Neuron (in vitro differentiated cells): ENCODE results near the gene DUSP5.

Experiments
- H2AFZ ChIP-seq: one replicate; pipeline ENCODE4 v1.6.1; 2013; ENCODE audit warnings: low read depth, mild to moderate bottlenecking, inconsistent platforms, low read length, moderate library complexity
- H3K27me3 ChIP-seq: one replicate; pipeline ENCODE4 v1.6.1; 2013; ENCODE audit warnings: low read length; ENCODE audit not compliant: insufficient read depth
- H3K36me3 ChIP-seq: one replicate; pipeline ENCODE4 v1.6.1; 2013; ENCODE audit warnings: low read length; ENCODE audit not compliant: insufficient read depth
- H3K4me1 ChIP-seq: one replicate; pipeline ENCODE4 v1.6.1; 2013; ENCODE audit warnings: low read length; ENCODE audit not compliant: insufficient read depth
- H3K4me3 ChIP-seq: 2 replicates; pipeline ENCODE4 v1.5.1; 2013; ENCODE audit warnings: mild to moderate bottlenecking, low read length, moderate library complexity
- H3K9me3 ChIP-seq: one replicate; pipeline ENCODE4 v1.6.1; 2013; ENCODE audit warnings: low read length

The DUSP5 gene

GRCh38 chr10:110535958-110536891 is 38.5 kb downstream of the DUSP5 start:
- no peak overlapping the region for H3K4me3 ChIP-seq
- H3K9me3 ChIP-seq: no peaks in the 10 kb centered on the region
- no peaks in the 10 kb centered on the region for H3K36me3 ChIP-seq
- H3K4me1 ChIP-seq: no peaks in the 10 kb centered on the region
- H2AFZ ChIP-seq: no peak overlapping the region
- no peaks in the 10 kb centered on the region for H3K27me3 ChIP-seq

DNA sequence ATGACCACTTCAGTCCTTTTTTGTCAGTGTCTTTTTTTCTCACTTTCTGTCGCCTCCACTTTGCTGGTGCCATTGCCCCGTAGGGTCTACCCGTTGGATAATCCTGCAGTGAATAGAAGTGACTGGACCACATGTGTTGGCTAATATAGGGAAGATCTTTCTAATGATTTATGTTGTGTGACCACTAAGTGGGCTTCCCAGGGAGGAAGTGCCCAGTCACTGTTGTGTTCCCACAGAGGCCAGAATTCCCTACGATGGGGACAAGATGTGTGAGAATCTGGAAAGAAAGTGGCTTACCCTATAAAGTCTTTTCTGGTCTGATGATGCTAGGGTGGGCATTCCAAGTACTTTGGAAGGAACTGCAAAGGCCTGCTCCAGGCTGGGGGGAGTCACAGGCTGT is 41.4 kb downstream of the DUSP5 start:
- Histone ChIP-seq H3K36me3 (no peaks in the 10 kb centered on the region), H2AFZ (no peak overlapping the region), H3K9me3 (no peaks in the 10 kb centered on the region), H3K4me3 (no peak overlapping the region), H3K27me3 (no peaks in the 10 kb centered on the region), H3K4me1 (no peaks in the 10 kb centered on the region)

- H3K4me1 ChIP-seq: no peaks in the 10 kb centered on the region
- no peak overlapping the region for H3K4me3 ChIP-seq
- no peaks in the 10 kb centered on the region for H3K9me3 ChIP-seq
- H2AFZ ChIP-seq: no peak overlapping the region
- H3K36me3 ChIP-seq: no peaks in the 10 kb centered on the region
- H3K27me3 ChIP-seq: no peaks in the 10 kb centered on the region
Measured at GRCh38 chr10:110540031-110540430, 42.3 kb downstream of the DUSP5 start.

GRCh38 chr10:110544958-110545537 is 47.3 kb downstream of the DUSP5 start:
- H3K4me1 ChIP-seq: peaks cover 4% of the 10 kb centered on the region
- H3K9me3 ChIP-seq: no peaks in the 10 kb centered on the region
- H3K4me3 ChIP-seq: no peak overlapping the region
- no peak overlapping the region for H2AFZ ChIP-seq
- no peaks in the 10 kb centered on the region for H3K36me3 ChIP-seq
- H3K27me3 ChIP-seq: peaks cover 11% of the 10 kb centered on the region

- no peak overlapping the region for H2AFZ ChIP-seq
- peaks cover 4% of the 10 kb centered on the region for H3K4me1 ChIP-seq
- no peaks in the 10 kb centered on the region for H3K9me3 ChIP-seq
- H3K36me3 ChIP-seq: no peaks in the 10 kb centered on the region
- peaks cover 15% of the 10 kb centered on the region for H3K27me3 ChIP-seq
- H3K4me3 ChIP-seq: no peak overlapping the region
Measured at GRCh38 chr10:110546077-110546476, 48.4 kb downstream of the DUSP5 start.

GRCh38 chr10:110546499-110547110 is 48.9 kb downstream of the DUSP5 start:
- Histone ChIP-seq H3K36me3 (no peaks in the 10 kb centered on the region), H3K4me1 (peaks cover 4% of the 10 kb centered on the region), H2AFZ (no peak overlapping the region), H3K27me3 (peaks cover 15% of the 10 kb centered on the region), H3K4me3 (no peak overlapping the region), H3K9me3 (no peaks in the 10 kb centered on the region)

DNA sequence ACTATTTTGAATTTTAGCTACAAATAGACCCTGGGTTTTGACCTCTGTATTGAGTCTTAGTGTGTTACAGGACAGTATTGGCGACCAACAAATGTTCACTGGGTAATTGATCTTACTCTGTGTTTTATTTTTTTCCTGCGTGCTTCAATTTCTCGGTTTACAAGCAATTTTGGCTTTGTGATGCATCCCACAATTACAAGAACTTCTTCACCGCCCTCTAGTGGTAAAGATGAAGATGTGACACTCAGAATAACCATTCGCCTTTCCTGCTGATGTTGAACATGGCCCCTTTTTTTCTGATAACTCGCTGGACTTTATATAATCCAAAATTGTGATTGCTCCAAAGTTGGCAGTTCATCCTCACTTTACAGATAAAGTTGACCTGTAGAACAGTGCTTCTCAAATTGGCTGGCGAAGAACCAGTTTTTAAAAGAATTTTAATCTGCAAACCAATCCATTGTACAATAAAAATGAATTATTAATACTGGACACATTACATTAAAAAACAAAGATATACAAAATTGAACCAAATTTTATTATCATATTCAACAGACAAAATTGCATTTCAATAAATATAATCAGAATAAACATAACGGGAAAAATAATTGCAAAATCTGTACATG is 49.5 kb downstream of the DUSP5 start:
- no peak overlapping the region for H2AFZ ChIP-seq
- peaks cover 2% of the 10 kb centered on the region for H3K9me3 ChIP-seq
- peaks cover 15% of the 10 kb centered on the region for H3K27me3 ChIP-seq
- H3K4me1 ChIP-seq: peaks cover 4% of the 10 kb centered on the region
- no peak overlapping the region for H3K4me3 ChIP-seq
- H3K36me3 ChIP-seq: no peaks in the 10 kb centered on the region

DNA sequence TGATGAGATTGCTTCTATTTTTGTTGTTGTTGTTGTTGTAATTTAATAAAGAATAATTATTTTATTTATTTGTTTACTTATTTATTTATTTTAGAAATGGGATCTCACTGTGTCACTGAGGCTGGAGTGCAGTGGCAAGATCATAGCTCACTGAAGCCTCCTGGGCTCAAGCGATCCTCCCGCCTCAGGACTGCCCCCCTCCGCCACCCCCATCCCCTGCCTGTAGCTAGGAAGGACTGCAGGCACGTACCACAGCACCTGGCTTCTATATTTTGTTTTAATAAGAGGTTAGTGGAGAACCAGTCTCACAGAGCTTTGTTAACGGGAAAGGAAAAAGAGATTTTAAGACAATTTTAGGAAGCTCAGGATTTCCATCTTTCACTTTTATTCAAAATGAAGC is 50.3 kb downstream of the DUSP5 start:
- Histone ChIP-seq H3K4me1 (peaks cover 4% of the 10 kb centered on the region), H3K36me3 (no peaks in the 10 kb centered on the region)

DNA sequence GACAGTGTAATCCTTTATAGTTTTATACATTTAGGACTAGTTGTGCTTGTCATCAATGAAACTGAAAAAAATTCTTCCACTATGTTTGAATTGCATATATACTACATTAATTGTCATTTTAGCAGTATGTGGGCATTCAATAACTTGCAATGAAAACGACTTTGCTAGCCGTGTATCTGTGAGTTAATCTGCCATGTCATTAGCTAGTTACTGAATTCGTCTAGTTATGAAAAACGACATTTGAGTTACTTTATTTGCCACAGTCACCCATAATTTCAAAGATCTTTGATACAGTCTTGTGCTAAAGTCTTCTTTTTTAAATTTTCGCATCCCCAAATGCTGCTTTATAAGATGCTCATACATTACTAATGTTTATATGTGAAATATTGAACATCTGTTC is 51.5 kb downstream of the DUSP5 start:
- H3K36me3 ChIP-seq: no peaks in the 10 kb centered on the region
- peaks cover 3% of the 10 kb centered on the region for H3K9me3 ChIP-seq
- no peak overlapping the region for H2AFZ ChIP-seq
- peaks cover 15% of the 10 kb centered on the region for H3K27me3 ChIP-seq
- H3K4me3 ChIP-seq: no peak overlapping the region
- H3K4me1 ChIP-seq: peaks cover 4% of the 10 kb centered on the region

More for the DNA sequence above, 50.3 kb downstream of the DUSP5 start:
- Histone ChIP-seq H3K9me3 (peaks cover 3% of the 10 kb centered on the region), H2AFZ (no peak overlapping the region), H3K4me3 (no peak overlapping the region), H3K27me3 (peaks cover 15% of the 10 kb centered on the region)

- H3K4me3 ChIP-seq: no peak overlapping the region
- H2AFZ ChIP-seq: no peak overlapping the region
- peaks cover 6% of the 10 kb centered on the region for H3K27me3 ChIP-seq
- H3K36me3 ChIP-seq: no peaks in the 10 kb centered on the region
- peaks cover 3% of the 10 kb centered on the region for H3K9me3 ChIP-seq
- no peaks in the 10 kb centered on the region for H3K4me1 ChIP-seq
Measured at GRCh38 chr10:110553905-110554304, 56.2 kb downstream of the DUSP5 start.

DNA sequence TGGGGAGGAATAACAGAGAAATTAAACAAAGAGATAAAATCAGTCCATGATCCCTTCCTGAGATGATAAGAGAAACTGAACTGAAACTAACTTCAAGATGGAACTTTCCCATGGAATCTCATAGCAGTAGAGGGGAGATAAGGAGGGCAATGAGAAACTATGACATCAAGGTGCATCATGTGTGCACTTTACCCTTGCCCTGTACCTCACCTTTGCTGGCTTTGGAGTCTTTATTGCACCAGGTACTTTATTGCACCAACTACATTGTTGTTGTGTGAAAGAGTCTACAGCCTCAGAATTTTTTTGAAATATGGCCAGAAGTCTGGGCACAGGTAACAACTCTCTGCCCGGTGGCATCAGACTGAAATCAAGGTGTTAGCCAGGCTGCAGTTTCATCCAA is 58.6 kb downstream of the DUSP5 start:
- Histone ChIP-seq H3K9me3 (peaks cover 3% of the 10 kb centered on the region), H3K36me3 (no peaks in the 10 kb centered on the region), H3K4me1 (no peaks in the 10 kb centered on the region), H3K4me3 (no peak overlapping the region), H2AFZ (no peak overlapping the region), H3K27me3 (no peaks in the 10 kb centered on the region)

DNA sequence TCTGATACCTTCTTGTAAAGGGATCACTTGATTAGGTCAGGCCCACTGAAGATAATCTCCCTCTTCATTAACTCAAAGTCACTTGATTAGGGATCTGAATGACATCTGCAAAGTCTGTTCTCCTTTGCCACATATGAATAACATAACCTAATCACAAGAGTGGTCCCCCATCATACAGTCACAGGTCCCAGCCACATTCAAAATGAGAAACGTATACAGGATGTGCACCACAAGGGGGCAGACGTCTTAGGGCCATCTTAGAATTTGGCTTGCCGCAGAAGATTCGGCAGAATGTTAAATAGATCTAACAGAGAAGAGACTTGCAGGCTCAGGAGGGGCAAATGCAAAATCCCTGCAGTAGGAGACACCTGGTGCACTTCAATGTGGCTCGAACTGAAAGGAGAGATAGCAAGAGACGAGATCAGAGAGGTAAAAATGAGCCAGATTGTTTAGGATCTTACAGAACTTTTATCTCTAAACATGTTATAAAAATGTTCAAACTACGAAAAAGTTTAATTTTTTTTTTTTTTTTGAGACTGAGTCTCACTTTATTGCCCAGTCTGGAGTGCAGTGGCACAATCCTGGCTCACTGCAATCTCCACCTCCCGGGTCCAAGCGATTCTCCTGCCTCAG is 59.4 kb downstream of the DUSP5 start:
- no peaks in the 10 kb centered on the region for H3K36me3 ChIP-seq
- H2AFZ ChIP-seq: no peak overlapping the region
- H3K4me3 ChIP-seq: no peak overlapping the region

More for the DNA sequence above, 59.4 kb downstream of the DUSP5 start:
- Histone ChIP-seq H3K9me3 (peaks cover 3% of the 10 kb centered on the region), H3K27me3 (no peaks in the 10 kb centered on the region), H3K4me1 (no peaks in the 10 kb centered on the region)
